ENCODE measurements around the gene DEFB112.

Gene DEFB112

GRCh38 chr6:50096296-50096695, 46.6 kb upstream of the DEFB112 start:
- Histone ChIP-seq H3K27me3 (ENCODE audit: insufficient read depth, poor library complexity, severe bottlenecking) (no peaks in the 10 kb centered on the region), H3K4me3 (replicated peaks; ENCODE audit: insufficient read depth, low read length) (no peak overlapping the region), H3K27ac (replicated peaks) (no peak overlapping the region)
- no peak for TF ChIP-seq SPI1 (IDR thresholded peaks at IDR 0.05; ENCODE audit: borderline replicate concordance, low read depth)
- no peak for TF ChIP-seq POLR2AphosphoS5 (IDR thresholded peaks at IDR 0.05; ENCODE audit: low read depth)
- no peak for TF ChIP-seq REST (IDR thresholded peaks at IDR 0.05; ENCODE audit: insufficient replicate concordance, low read depth)
- no peak for TF ChIP-seq GABPA (IDR thresholded peaks at IDR 0.05; ENCODE audit: low read depth)
- TF ChIP-seq CTCF (IDR thresholded peaks at IDR 0.05; ENCODE audit: insufficient read depth, low read length), result no peak
- no peak for DNase-seq (ENCODE audit: low read depth in 1 of 2, low spot score in 1 of 2)

- Histone ChIP-seq H3K27me3 (ENCODE audit: insufficient read depth, poor library complexity, severe bottlenecking) (no peaks in the 10 kb centered on the region), H3K27ac (replicated peaks) (no peak overlapping the region), H3K4me3 (replicated peaks; ENCODE audit: insufficient read depth, low read length) (no peak overlapping the region)
- TF ChIP-seq REST (IDR thresholded peaks at IDR 0.05; ENCODE audit: insufficient replicate concordance, low read depth) (no peak), CTCF (IDR thresholded peaks at IDR 0.05; ENCODE audit: insufficient read depth, low read length) (no peak), GABPA (IDR thresholded peaks at IDR 0.05; ENCODE audit: low read depth) (no peak), POLR2AphosphoS5 (IDR thresholded peaks at IDR 0.05; ENCODE audit: low read depth) (no peak), SPI1 (IDR thresholded peaks at IDR 0.05; ENCODE audit: borderline replicate concordance, low read depth) (no peak)
- no peak for DNase-seq (ENCODE audit: low read depth in 1 of 2, low spot score in 1 of 2)
These were observed 44.2 kb upstream of the DEFB112 start for GRCh38 chr6:50093938-50094272.

- Histone ChIP-seq H3K4me3 (replicated peaks; ENCODE audit: insufficient read depth, low read length) (no peak overlapping the region), H3K27me3 (ENCODE audit: insufficient read depth, poor library complexity, severe bottlenecking) (no peaks in the 10 kb centered on the region), H3K27ac (replicated peaks) (no peak overlapping the region)
- TF ChIP-seq GABPA (IDR thresholded peaks at IDR 0.05; ENCODE audit: low read depth) (no peak), SPI1 (IDR thresholded peaks at IDR 0.05; ENCODE audit: borderline replicate concordance, low read depth) (no peak), CTCF (IDR thresholded peaks at IDR 0.05; ENCODE audit: insufficient read depth, low read length) (no peak), REST (IDR thresholded peaks at IDR 0.05; ENCODE audit: insufficient replicate concordance, low read depth) (no peak), POLR2AphosphoS5 (IDR thresholded peaks at IDR 0.05; ENCODE audit: low read depth) (no peak)
- no peak for DNase-seq (ENCODE audit: low read depth in 1 of 2, low spot score in 1 of 2)
These were observed 43.6 kb upstream of the DEFB112 start for GRCh38 chr6:50093116-50093937.

Measured in HL-60 (cell line).